Stomach (tissue), 4 donors: ENCODE data around the gene PEX10.

Experiments used
- CTCF ChIP-seq, 7 experiments: fragments of 450-650 bp in 4 of 7; fragments of 200-600 bp in 3 of 7; sonication (generic) in 3 of 7; IDR thresholded peaks; one replicate each; pipeline ENCODE4 v1.5.1; 2016 to 2019; ENCODE audit warnings: antibody characterized with exemption in 7 of 7, control low read depth in 2 of 7, mild to moderate bottlenecking in 1 of 7
- EP300 ChIP-seq: sonication (generic); formaldehyde crosslinking; IDR thresholded peaks from one replicate; pipeline ENCODE4 v1.6.1; 2017; ENCODE audit warnings: antibody characterized with exemption
- POLR2A ChIP-seq, 4 donors: fragments of 450-650 bp; IDR thresholded peaks; one replicate each; pipeline ENCODE4 v1.6.1; 2016; ENCODE audit warnings: antibody characterized with exemption in 4 of 4, control low read depth in 2 of 4, mild to moderate bottlenecking in 1 of 4, moderate library complexity in 1 of 4
- POLR2AphosphoS5 ChIP-seq, 3 donors: sonication (generic); formaldehyde crosslinking; IDR thresholded peaks; one replicate each; pipeline ENCODE4 v1.6.1; 2016; ENCODE audit warnings: antibody characterized with exemption in 3 of 3

GRCh38 chr1:2384941-2385481 lies 27.4 kb downstream of the PEX10 start:
- TF ChIP-seq CTCF (IDR thresholded peaks at IDR 0.05) (no peak), POLR2A (IDR thresholded peaks at IDR 0.05) (no peak), EP300 (no peak), POLR2AphosphoS5 (IDR thresholded peaks at IDR 0.05) (no peak)
